HK-2 (cell line): Measurements from ENCODE around the gene AUNIP.
A peak's percentile ranks its signal among the peaks of the same experiment; 100 is the strongest.

Source experiments
- DNase-seq: peaks from one replicate; pipeline ENCODE4 v3.0.0-alpha.2; 2018; ENCODE audit not compliant: unreplicated experiment

AUNIP gene

GRCh38 chr1:25828491-25828890, 30.8 kb downstream of the AUNIP start:
- DNase-seq: no peak

GRCh38 chr1:25826571-25826970, 32.7 kb downstream of the AUNIP start:
- no peak for DNase-seq

GRCh38 chr1:25825605-25826004, 33.7 kb downstream of the AUNIP start:
- DNase-seq: no peak

- no peak for DNase-seq
These were observed 37.6 kb downstream of the AUNIP start for GRCh38 chr1:25821630-25822091.

- DNase-seq: no peak
These were observed 38.2 kb downstream of the AUNIP start for GRCh38 chr1:25821112-25821476.

- DNase-seq: peak; percentile 74
These were observed 38.8 kb downstream of the AUNIP start for GRCh38 chr1:25820247-25821111.

- peak; percentile 93 for DNase-seq
These were observed 39.6 kb downstream of the AUNIP start, which contains the start of gene MTFR1L for GRCh38 chr1:25819491-25820246. TSS of gene MTFR1L (plus strand) at chr1:25819954. CDS start at chr1:25823105, 3,151 bp downstream.

- DNase-seq: no peak
These were observed 40.7 kb downstream of the AUNIP start for GRCh38 chr1:25818569-25818968.

GRCh38 chr1:25817840-25818501, 41.3 kb downstream of the AUNIP start:
- DNase-seq: no peak

- DNase-seq: no peak
These were observed 43.0 kb downstream of the AUNIP start for GRCh38 chr1:25816112-25816718.

- DNase-seq: no peak
These were observed 43.8 kb downstream of the AUNIP start for GRCh38 chr1:25815208-25816111.

GRCh38 chr1:25814549-25815087, 44.6 kb downstream of the AUNIP start:
- no peak for DNase-seq

GRCh38 chr1:25813734-25814471, 45.4 kb downstream of the AUNIP start:
- DNase-seq: no peak

- DNase-seq: no peak
These were observed 46.1 kb downstream of the AUNIP start for GRCh38 chr1:25813071-25813733.

- no peak for DNase-seq
These were observed 47.7 kb downstream of the AUNIP start for GRCh38 chr1:25811384-25812082.

GRCh38 chr1:25810341-25811299, 48.6 kb downstream of the AUNIP start:
- DNase-seq: peak; percentile 72

- DNase-seq: no peak
These were observed 49.3 kb downstream of the AUNIP start for GRCh38 chr1:25809929-25810328.
